GM23338 (cell line): ENCODE results near the gene HS6ST2. TPM values are rescaled to one million over a fixed set of nuclear protein-coding genes. Genes with fewer than 3 reads are reported as not detected.

Experiments used
- ATAC-seq: fragments of 200-7000 bp; cut with Tn5 transposase; 3 replicates; pipeline ENCODE4 v1.9.1; 2020
- DNase-seq: peaks from one replicate; pipeline ENCODE4 v3.0.0-alpha.2; 2015; ENCODE audit warnings: low spot score
- H2AFZ ChIP-seq: fragments of 200-600 bp; sonication (generic); 2 replicates; pipeline ENCODE4 v1.8.0; 2016; ENCODE audit warnings: antibody characterized with exemption, mild to moderate bottlenecking, moderate library complexity
- H3F3A ChIP-seq: fragments of 200-600 bp; sonication (generic); replicated peaks from 2 replicates; pipeline ENCODE4 v1.8.0; 2017; ENCODE audit warnings: antibody characterized with exemption, mixed run types, low read depth
- H3K27ac ChIP-seq: fragments of 200-600 bp; sonication (generic); 2 replicates; pipeline ENCODE4 v1.6.1; 2016; ENCODE audit warnings: low read depth
- H3K27me3 ChIP-seq: fragments of 200-600 bp; sonication (generic); 2 replicates; pipeline ENCODE4 v1.8.0; 2016; ENCODE audit warnings: mild to moderate bottlenecking, mixed run types, moderate library complexity; ENCODE audit not compliant: insufficient read depth
- H3K36me3 ChIP-seq: fragments of 200-600 bp; sonication (generic); 2 replicates; pipeline ENCODE4 v1.8.0; 2016; ENCODE audit warnings: mild to moderate bottlenecking; ENCODE audit not compliant: insufficient read depth
- H3K4me1 ChIP-seq: fragments of 200-600 bp; sonication (generic); 2 replicates; pipeline ENCODE4 v1.8.0; 2016; ENCODE audit warnings: mild to moderate bottlenecking, moderate library complexity; ENCODE audit not compliant: insufficient read depth
- H3K4me2 ChIP-seq: fragments of 200-600 bp; sonication (generic); 2 replicates; pipeline ENCODE4 v1.7.1; 2017; ENCODE audit warnings: mixed run types
- H3K4me3 ChIP-seq: fragments of 200-600 bp; sonication (generic); 2 replicates; pipeline ENCODE4 v1.6.1; 2016; ENCODE audit warnings: mixed run types
- H3K79me2 ChIP-seq: fragments of 200-600 bp; sonication (generic); replicated peaks from 2 replicates; pipeline ENCODE4 v1.8.0; 2017; ENCODE audit warnings: mild to moderate bottlenecking; ENCODE audit not compliant: insufficient read depth
- H3K9me2 ChIP-seq: fragments of 200-600 bp; sonication (generic); 2 replicates; pipeline ENCODE4 v1.8.0; 2017; ENCODE audit not compliant: insufficient read depth
- H4K20me1 ChIP-seq: fragments of 200-600 bp; sonication (generic); replicated peaks from 2 replicates; pipeline ENCODE4 v1.8.0; 2017; ENCODE audit warnings: mild to moderate bottlenecking; ENCODE audit not compliant: insufficient read depth
- H3K27ac Mint-ChIP-seq: 2 replicates; pipeline ENCODE4 v1.8.0; 2020; ENCODE audit warnings: inconsistent platforms, mild to moderate bottlenecking, moderate library complexity, mixed read lengths
- H3K27me3 Mint-ChIP-seq: 3 replicates; pipeline ENCODE4 v1.8.0; 2022; ENCODE audit warnings: low read depth, mild to moderate bottlenecking, moderate library complexity, mixed read lengths, inconsistent platforms; ENCODE audit not compliant: insufficient read depth, poor library complexity
- H3K36me3 Mint-ChIP-seq: 3 replicates; pipeline ENCODE4 v1.8.0; 2021; ENCODE audit warnings: low read depth, mild to moderate bottlenecking, inconsistent platforms, moderate library complexity, mixed read lengths
- H3K4me1 Mint-ChIP-seq: 3 replicates; pipeline ENCODE4 v1.8.0; 2020; ENCODE audit warnings: mild to moderate bottlenecking, inconsistent platforms, mixed read lengths
- H3K4me3 Mint-ChIP-seq: 3 replicates; pipeline ENCODE4 v1.8.0; 2021; ENCODE audit warnings: moderate library complexity, mild to moderate bottlenecking, inconsistent platforms, mixed read lengths
- H3K9me3 Mint-ChIP-seq: 3 replicates; pipeline ENCODE4 v1.8.0; 2020; ENCODE audit warnings: moderate library complexity, mild to moderate bottlenecking, inconsistent platforms, mixed read lengths
- CREB1 ChIP-seq: fragments of 250-450 bp; sonication (Bioruptor Pico); IDR thresholded peaks from 2 replicates; pipeline ENCODE4 v1.5.0; 2020; ENCODE audit warnings: low read depth, mild to moderate bottlenecking, moderate library complexity
- CTCF ChIP-seq, 2 experiments: fragments of 200-600 bp in 1 of 2; sonication (generic) in 1 of 2; conservative IDR thresholded peaks; 2 replicates each; pipeline versions ENCODE4 v1.5.1 to v1.6.1; 2016 to 2017; ENCODE audit warnings: antibody characterized with exemption in 2 of 2, low read depth in 2 of 2, mild to moderate bottlenecking in 2 of 2, moderate library complexity in 1 of 2
- ETS1 ChIP-seq: IDR thresholded peaks from 2 replicates; pipeline ENCODE4 v1.6.1; 2016; ENCODE audit warnings: antibody characterized with exemption
- EZH2 ChIP-seq: fragments of 200-600 bp; sonication (generic); IDR thresholded peaks from one replicate; pipeline ENCODE4 v1.8.0; 2017; ENCODE audit warnings: antibody characterized with exemption, mild to moderate bottlenecking, low read depth; ENCODE audit not compliant: unreplicated experiment
- JUNB ChIP-seq: IDR thresholded peaks from one replicate; pipeline ENCODE4 v1.6.1; 2016; ENCODE audit warnings: antibody characterized with exemption; ENCODE audit not compliant: unreplicated experiment
- POLR2AphosphoS5 ChIP-seq: IDR thresholded peaks from 2 replicates; pipeline ENCODE4 v1.6.1; 2016; ENCODE audit warnings: antibody characterized with exemption, low read depth
- REST ChIP-seq: IDR thresholded peaks from one replicate; pipeline ENCODE4 v1.6.1; 2018; ENCODE audit warnings: antibody characterized with exemption; ENCODE audit not compliant: unreplicated experiment
- STAT1 ChIP-seq: IDR thresholded peaks from one replicate; pipeline ENCODE4 v1.6.1; 2016; ENCODE audit warnings: antibody characterized with exemption; ENCODE audit not compliant: unreplicated experiment
- ZNF114 ChIP-seq: fragments of 250-450 bp; sonication (Bioruptor Pico); IDR thresholded peaks from 2 replicates; pipeline ENCODE4 v1.5.0; 2020; ENCODE audit warnings: mild to moderate bottlenecking, moderate library complexity
- ZNF331 ChIP-seq: fragments of 250-450 bp; sonication (Bioruptor Pico); IDR thresholded peaks from 2 replicates; pipeline ENCODE4 v1.5.0; 2020; ENCODE audit warnings: low read depth, mild to moderate bottlenecking, moderate library complexity
- polyA plus RNA-seq: library from polyadenylated mRNA; unstranded; fragments of >200 nt; fragmentation: Nextera tagmentation; extraction: Ambion mirVana; gene quantifications from 2 replicates; pipeline ENCODE4 v1.2.1, GENCODE V29; 2016
- total RNA-seq: library from RNA; depleted of rRNA; stranded (reverse); fragments of >200 nt; shearing (Covaris generic); gene quantifications from 2 replicates; pipeline ENCODE4 v1.2.3, GENCODE V29; 2014

Gene HS6ST2
- total and polyA plus RNA-seq, 2 experiments from 2014 or later = 0.82 to 4.8 TPM

- no peak for TF ChIP-seq REST
- no peak for TF ChIP-seq CREB1 (CRISPR knock-in tag)
- TF ChIP-seq POLR2AphosphoS5 = no peak
- no peak for TF ChIP-seq ZNF114 (CRISPR knock-in tag)
- TF ChIP-seq ETS1 = no peak
Measured at GRCh38 chrX:133005616-133006015, 47.2 kb upstream of the HS6ST2 start (continued).

- no peaks in the 10 kb centered on the region for H3K27me3 Mint-ChIP-seq
- Histone ChIP-seq H3K4me2 (no peak overlapping the region), H2AFZ (no peak overlapping the region), H3K9me2 (no peaks in the 10 kb centered on the region), H4K20me1 (no peaks in the 10 kb centered on the region), H3K79me2 (no peaks in the 10 kb centered on the region), H3K4me1 (no peaks in the 10 kb centered on the region), H3F3A (no peaks in the 10 kb centered on the region), H3K27ac (no peak overlapping the region), H3K36me3 (no peaks in the 10 kb centered on the region), H3K27me3 (no peaks in the 10 kb centered on the region), H3K4me3 (no peak overlapping the region)
- no peak overlapping the region for H3K27ac Mint-ChIP-seq
- peaks cover 3% of the 10 kb centered on the region; the same call in 1 of the 3 replicates for H3K36me3 Mint-ChIP-seq
- ATAC-seq (no peak), DNase-seq (peak; percentile 29)
- no peak overlapping the region for H3K4me3 Mint-ChIP-seq
- H3K4me1 Mint-ChIP-seq = no peaks in the 10 kb centered on the region
- TF ChIP-seq CTCF (conservative IDR thresholded peaks at IDR 0.05; ENCODE audit: low read depth in 2 of 2) (peak; percentile 64 to 73), ZNF114 (CRISPR knock-in tag) (no peak)
- H3K9me3 Mint-ChIP-seq = peaks cover 20% of the 10 kb centered on the region
Measured at GRCh38 chrX:133005042-133005441, 46.6 kb upstream of the HS6ST2 start.

- Histone ChIP-seq H3F3A (no peaks in the 10 kb centered on the region), H3K79me2 (no peaks in the 10 kb centered on the region), H4K20me1 (no peaks in the 10 kb centered on the region), H3K36me3 (no peaks in the 10 kb centered on the region), H3K27ac (no peak overlapping the region), H3K4me2 (no peak overlapping the region), H3K4me3 (no peak overlapping the region), H2AFZ (no peak overlapping the region), H3K9me2 (no peaks in the 10 kb centered on the region), H3K4me1 (peaks cover 4% of the 10 kb centered on the region; the same call in 1 of the 2 replicates), H3K27me3 (no peaks in the 10 kb centered on the region)
- no peaks in the 10 kb centered on the region for H3K9me3 Mint-ChIP-seq
- no peak overlapping the region for H3K27ac Mint-ChIP-seq
- H3K4me3 Mint-ChIP-seq = no peak overlapping the region
- no peaks in the 10 kb centered on the region for H3K36me3 Mint-ChIP-seq
- ATAC-seq = no peak
- H3K4me1 Mint-ChIP-seq = peaks cover 14% of the 10 kb centered on the region
- no peaks in the 10 kb centered on the region for H3K27me3 Mint-ChIP-seq
- no peak for DNase-seq
- TF ChIP-seq STAT1 = no peak
- no peak for TF ChIP-seq JUNB
- no peak for TF ChIP-seq ZNF114 (CRISPR knock-in tag)
- TF ChIP-seq CREB1 (CRISPR knock-in tag) = no peak
- TF ChIP-seq EZH2 = no peak
- TF ChIP-seq ZNF331 (CRISPR knock-in tag) = no peak
- TF ChIP-seq POLR2AphosphoS5 = no peak
Measured at GRCh38 chrX:132999209-132999608, 40.8 kb upstream of the HS6ST2 start.
